ENCODE results near the gene MBNL3.
"Not testable (repeated sequence)": the region's sequence is repeated elsewhere in the genome, so short reads cannot be mapped to it uniquely, and the experiment has no call there.

Gene MBNL3

GRCh38 chrX:132333351-132333750 is 155.5 kb downstream of the MBNL3 start:
- H3K4me3 ChIP-seq (ENCODE audit: low read depth, low read length): no peak overlapping the region
- TF ChIP-seq CTCF (IDR thresholded peaks at IDR 0.05; ENCODE audit: borderline replicate concordance, insufficient read depth, low read depth, low read length): no peak

- no peak for TF ChIP-seq CTCF (IDR thresholded peaks at IDR 0.05; ENCODE audit: borderline replicate concordance, insufficient read depth, low read depth, low read length)
- H3K4me3 ChIP-seq (ENCODE audit: low read depth, low read length): no peak overlapping the region
These were observed 157.3 kb downstream of the MBNL3 start for GRCh38 chrX:132331532-132331931.

GRCh38 chrX:132331000-132331399 is 157.8 kb downstream of the MBNL3 start:
- TF ChIP-seq CTCF (IDR thresholded peaks at IDR 0.05; ENCODE audit: borderline replicate concordance, insufficient read depth, low read depth, low read length): no peak
- H3K4me3 ChIP-seq (ENCODE audit: low read depth, low read length): no peak overlapping the region

- no peak for TF ChIP-seq CTCF (IDR thresholded peaks at IDR 0.05; ENCODE audit: borderline replicate concordance, insufficient read depth, low read depth, low read length)
- H3K4me3 ChIP-seq (ENCODE audit: low read depth, low read length): no peak overlapping the region
These were observed 158.6 kb downstream of the MBNL3 start for GRCh38 chrX:132330156-132330729.

GRCh38 chrX:132326960-132327359 is 161.9 kb downstream of the MBNL3 start:
- not testable (repeated sequence) for H3K4me3 ChIP-seq (ENCODE audit: low read depth, low read length)
